HCT116 (cell line): ENCODE results near the gene CFAP57. TPM values are rescaled to one million over a fixed set of nuclear protein-coding genes. Genes with fewer than 3 reads are reported as not detected.

Source experiments
- ATAC-seq: fragments of 200-7000 bp; cut with Tn5 transposase; 2 replicates; pipeline ENCODE4 v1.9.1; 2020; ENCODE audit warnings: mild to moderate bottlenecking, moderate library complexity
- BruUV-seq: library from RNA; stranded (reverse); fragments of 400-500 nt; replicated peaks from 2 replicates; lab custom pipeline; 2021; lab: Mats Ljungman, UMichigan
- CTCF ChIA-PET: fragments of 300-600 bp; sonication (Branson Sonifier 250); formaldehyde crosslinking; loops from one replicate; lab custom pipeline; 2021; ENCODE audit warnings: antibody characterized with exemption; lab: Charles Lee
- POLR2A ChIA-PET: fragments of 300-600, 350-600 bp; sonication (Branson Sonifier 250); formaldehyde crosslinking; loops from one replicate; lab custom pipeline; 2021; ENCODE audit warnings: antibody characterized with exemption; lab: Charles Lee
- RAD21 ChIA-PET, 2 experiments: fragments of 300-600 bp; sonication (Branson Sonifier 250); formaldehyde crosslinking; loops; one replicate each; lab custom pipeline; 2023; ENCODE audit warnings: low total read pairs in 2 of 2; ENCODE audit not compliant: uncharacterized antibody in 2 of 2, unreplicated experiment in 2 of 2, low non-redundant PET in 1 of 2; lab: Charles Lee
- DNase-seq: peaks from one replicate; pipeline ENCODE4 v3.0.0-alpha.2; 2010; ENCODE audit warnings: low read depth, low spot score
- H2AFZ ChIP-seq: fragments of 200-600 bp; shearing (Covaris generic), sonication (generic); 2 replicates; pipeline ENCODE4 v1.6.1; 2017; ENCODE audit warnings: low read depth, mixed run types, mixed read lengths, antibody characterized with exemption, low read length; ENCODE audit not compliant: poor library complexity, severe bottlenecking
- H3K27ac ChIP-seq: 2 replicates; pipeline ENCODE4 v1.5.1; 2012; ENCODE audit warnings: low read depth, low read length
- H3K27me3 ChIP-seq: fragments of 200-600 bp; sonication (generic); 2 replicates; pipeline ENCODE4 v1.6.1; 2016; ENCODE audit warnings: mixed run types, low read length, mixed read lengths; ENCODE audit not compliant: insufficient read depth
- H3K36me3 ChIP-seq, 2 experiments: fragments of 200-500 bp in 1 of 2; fragments of 200-600 bp in 1 of 2; sonication (Bioruptor generic) in 1 of 2; sonication (generic) in 1 of 2; 2 replicates each; pipeline versions ENCODE4 v1.5.1 to v1.6.1; 2014 to 2016; ENCODE audit warnings: low read length in 2 of 2, inconsistent platforms in 1 of 2, mixed read lengths in 1 of 2, mixed run types in 1 of 2; ENCODE audit not compliant: insufficient read depth in 2 of 2, control insufficient read depth in 1 of 2
- H3K4me1 ChIP-seq, 2 experiments: fragments of 200-600 bp in 1 of 2; sonication (generic) in 1 of 2; 2 replicates each; pipeline versions ENCODE4 v1.5.1 to v1.6.1; 2012 to 2017; ENCODE audit warnings: low read length in 2 of 2, inconsistent platforms in 1 of 2, mild to moderate bottlenecking in 1 of 2, mixed read lengths in 1 of 2, mixed run types in 1 of 2, moderate library complexity in 1 of 2; ENCODE audit not compliant: insufficient read depth in 2 of 2, control insufficient read depth in 1 of 2
- H3K4me2 ChIP-seq: fragments of 200-600 bp; sonication (generic); 2 replicates; pipeline ENCODE4 v1.6.1; 2017; ENCODE audit warnings: mixed run types, low read length, mixed read lengths
- H3K4me3 ChIP-seq, 2 experiments: fragments of 200-600 bp in 1 of 2; sonication (generic) in 1 of 2; replicated peaks in 1 of 2; 2 replicates each; pipeline ENCODE4 v1.5.1; 2011 to 2016; ENCODE audit warnings: low read length in 2 of 2, control low read depth in 1 of 2, low read depth in 1 of 2, mild to moderate bottlenecking in 1 of 2, mixed read lengths in 1 of 2, mixed run types in 1 of 2
- H3K79me2 ChIP-seq: fragments of 200-600 bp; sonication (generic); 2 replicates; pipeline ENCODE4 v1.6.1; 2017; ENCODE audit warnings: mild to moderate bottlenecking, mixed run types, low read length, moderate library complexity, mixed read lengths; ENCODE audit not compliant: insufficient read depth
- H3K9ac ChIP-seq: fragments of 200-600 bp; sonication (generic); 2 replicates; pipeline ENCODE4 v1.6.1; 2016; ENCODE audit warnings: low read length, mixed read lengths
- H3K9me2 ChIP-seq: fragments of 200-600 bp; sonication (generic), shearing (Covaris generic); 2 replicates; pipeline ENCODE4 v1.6.1; 2017; ENCODE audit warnings: mixed run types, mild to moderate bottlenecking, moderate library complexity; ENCODE audit not compliant: insufficient read depth
- H3K9me3 ChIP-seq, 2 experiments: fragments of 200-500 bp in 1 of 2; fragments of 200-600 bp in 1 of 2; sonication (Bioruptor generic) in 1 of 2; sonication (generic) in 1 of 2; 2 replicates each; pipeline ENCODE4 v1.6.1; 2014 to 2017; ENCODE audit warnings: low read length in 2 of 2, mixed read lengths in 2 of 2, inconsistent platforms in 1 of 2, low read depth in 1 of 2, mild to moderate bottlenecking in 1 of 2, mixed run types in 1 of 2, moderate library complexity in 1 of 2; ENCODE audit not compliant: control insufficient read depth in 1 of 2, insufficient read depth in 1 of 2
- H4K20me1 ChIP-seq: fragments of 200-600 bp; sonication (generic), shearing (Covaris generic); 2 replicates; pipeline ENCODE4 v1.6.1; 2017; ENCODE audit warnings: mixed run types, mild to moderate bottlenecking, moderate library complexity; ENCODE audit not compliant: insufficient read depth
- CEBPB ChIP-seq: IDR thresholded peaks from 2 replicates; pipeline ENCODE4 v1.6.1; 2012; ENCODE audit warnings: low read depth
- ELF1 ChIP-seq: IDR thresholded peaks from 2 replicates; pipeline ENCODE4 v1.6.1; 2012; ENCODE audit warnings: low read depth, borderline replicate concordance
- EZH2 ChIP-seq: fragments of 200-600 bp; sonication (generic); IDR thresholded peaks from 2 replicates; pipeline ENCODE4 v1.6.1; 2017; ENCODE audit warnings: antibody characterized with exemption, mixed run types
- FOSL1 ChIP-seq: IDR thresholded peaks from 2 replicates; pipeline ENCODE4 v1.6.1; 2012; ENCODE audit warnings: low read depth
- JUND ChIP-seq: IDR thresholded peaks from 2 replicates; pipeline ENCODE4 v1.6.1; 2012
- SIN3A ChIP-seq: IDR thresholded peaks from 2 replicates; pipeline ENCODE4 v1.6.1; 2012; ENCODE audit warnings: low read depth
- SP1 ChIP-seq: IDR thresholded peaks from 2 replicates; pipeline ENCODE4 v1.6.1; 2012; ENCODE audit warnings: low read depth
- SRF ChIP-seq: IDR thresholded peaks from 2 replicates; pipeline ENCODE4 v1.6.1; 2012; ENCODE audit warnings: low read depth
- ZFX ChIP-seq: fragments of 450-650 bp; IDR thresholded peaks from 2 replicates; pipeline ENCODE4 v1.6.1; 2017
- ZNF274 ChIP-seq: fragments of 200-500 bp; sonication (Bioruptor generic); IDR thresholded peaks from 2 replicates; pipeline ENCODE4 v1.6.1; 2014; ENCODE audit warnings: mild to moderate bottlenecking, low read depth, low read length, inconsistent platforms
- intact Hi-C: fragments of 100-400 bp; cut with micrococcal nuclease; formaldehyde crosslinking; loops from 2 replicates; pipeline ENCODE4 v1.10.0; 2022
- total RNA-seq: library from RNA; stranded (reverse); gene quantifications from one replicate; pipeline ENCODE4 v1.2.1, GENCODE V29; 2021; ENCODE audit not compliant: unreplicated experiment
- TF ChIP-seq, protein P1 (sequence below), 3 experiments: fragments of 200-600 bp in 1 of 3; sonication (generic) in 1 of 3; IDR thresholded peaks in 2 of 3; conservative IDR thresholded peaks in 1 of 3; 2 replicates each; pipeline ENCODE4 v1.5.1; 2012 to 2017; ENCODE audit warnings: low read depth in 2 of 3, low read length in 2 of 3, antibody characterized with exemption in 1 of 3, borderline replicate concordance in 1 of 3, control low read depth in 1 of 3, mild to moderate bottlenecking in 1 of 3, mixed read lengths in 1 of 3, mixed run types in 1 of 3, moderate library complexity in 1 of 3; ENCODE audit not compliant: insufficient read depth in 1 of 3
- TF ChIP-seq, protein P2 (sequence below): IDR thresholded peaks from 2 replicates; pipeline ENCODE4 v1.6.1; 2012
- TF ChIP-seq, protein P3 (sequence below): IDR thresholded peaks from 2 replicates; pipeline ENCODE4 v1.6.1; 2011; ENCODE audit warnings: mild to moderate bottlenecking, low read length, moderate library complexity; ENCODE audit not compliant: insufficient replicate concordance; ENCODE audit errors: extremely low read depth
- TF ChIP-seq, protein P4 (sequence below): IDR thresholded peaks from 2 replicates; pipeline ENCODE4 v1.6.1; 2012

Gene CFAP57
- total RNA-seq, 1 experiment from 2014 or later: 0.49 TPM

DNA sequence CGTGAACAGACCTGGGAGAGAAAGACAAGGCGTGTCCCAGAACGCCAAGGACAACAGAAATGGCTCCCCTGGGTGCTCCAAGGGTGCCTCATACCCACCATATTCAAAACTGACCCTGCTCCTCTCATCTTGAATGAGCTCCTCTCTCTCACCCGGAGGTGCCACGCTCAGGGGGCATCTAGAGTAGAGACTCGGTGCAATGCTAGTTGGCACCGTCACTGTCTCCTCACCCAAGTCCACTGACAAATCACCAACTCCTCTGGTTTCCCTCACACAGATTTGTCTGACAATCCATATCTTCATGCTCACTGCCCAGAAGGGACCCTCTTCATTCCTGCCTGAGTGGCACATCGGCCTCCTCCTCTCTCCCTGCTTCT, 102.7 kb downstream of the CFAP57 start:
- Histone ChIP-seq H3K27me3 (no peaks in the 10 kb centered on the region), H3K9me2 (no peaks in the 10 kb centered on the region), H3K4me2 (no peak overlapping the region), H3K4me3 (no peak overlapping the region), H3K27ac (no peak overlapping the region), H3K9me3 (no peaks in the 10 kb centered on the region), H3K4me1 (peaks cover 9 to 24% of the 10 kb centered on the region in 2 experiments), H3K36me3 (no peaks in the 10 kb centered on the region), H4K20me1 (no peaks in the 10 kb centered on the region), H2AFZ (no peak overlapping the region), H3K9ac (no peak overlapping the region), H3K79me2 (no peaks in the 10 kb centered on the region)
- no TSS peak for BruUV-seq
- ChIA-PET RAD21 (no interaction called here), POLR2A (no interaction called here), CTCF (no interaction called here)
- intact Hi-C loops: no loop called here
- no peak for TF ChIP-seq ZNF274
- TF ChIP-seq SIN3A: no peak
- TF ChIP-seq ZFX: no peak
- no peak for TF ChIP-seq FOSL1
- TF ChIP-seq, protein P1, sequence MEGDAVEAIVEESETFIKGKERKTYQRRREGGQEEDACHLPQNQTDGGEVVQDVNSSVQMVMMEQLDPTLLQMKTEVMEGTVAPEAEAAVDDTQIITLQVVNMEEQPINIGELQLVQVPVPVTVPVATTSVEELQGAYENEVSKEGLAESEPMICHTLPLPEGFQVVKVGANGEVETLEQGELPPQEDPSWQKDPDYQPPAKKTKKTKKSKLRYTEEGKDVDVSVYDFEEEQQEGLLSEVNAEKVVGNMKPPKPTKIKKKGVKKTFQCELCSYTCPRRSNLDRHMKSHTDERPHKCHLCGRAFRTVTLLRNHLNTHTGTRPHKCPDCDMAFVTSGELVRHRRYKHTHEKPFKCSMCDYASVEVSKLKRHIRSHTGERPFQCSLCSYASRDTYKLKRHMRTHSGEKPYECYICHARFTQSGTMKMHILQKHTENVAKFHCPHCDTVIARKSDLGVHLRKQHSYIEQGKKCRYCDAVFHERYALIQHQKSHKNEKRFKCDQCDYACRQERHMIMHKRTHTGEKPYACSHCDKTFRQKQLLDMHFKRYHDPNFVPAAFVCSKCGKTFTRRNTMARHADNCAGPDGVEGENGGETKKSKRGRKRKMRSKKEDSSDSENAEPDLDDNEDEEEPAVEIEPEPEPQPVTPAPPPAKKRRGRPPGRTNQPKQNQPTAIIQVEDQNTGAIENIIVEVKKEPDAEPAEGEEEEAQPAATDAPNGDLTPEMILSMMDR (IDR thresholded peaks at IDR 0.05 in 2 of 3, conservative IDR thresholded peaks at IDR 0.05 in 1 of 3; ENCODE audit: borderline replicate concordance in 1 of 3, insufficient read depth in 1 of 3, low read depth in 2 of 3, low read length in 2 of 3): no peak
- no peak for TF ChIP-seq EZH2
- TF ChIP-seq, protein P2, sequence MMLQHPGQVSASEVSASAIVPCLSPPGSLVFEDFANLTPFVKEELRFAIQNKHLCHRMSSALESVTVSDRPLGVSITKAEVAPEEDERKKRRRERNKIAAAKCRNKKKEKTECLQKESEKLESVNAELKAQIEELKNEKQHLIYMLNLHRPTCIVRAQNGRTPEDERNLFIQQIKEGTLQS: no peak
- TF ChIP-seq, protein P3, sequence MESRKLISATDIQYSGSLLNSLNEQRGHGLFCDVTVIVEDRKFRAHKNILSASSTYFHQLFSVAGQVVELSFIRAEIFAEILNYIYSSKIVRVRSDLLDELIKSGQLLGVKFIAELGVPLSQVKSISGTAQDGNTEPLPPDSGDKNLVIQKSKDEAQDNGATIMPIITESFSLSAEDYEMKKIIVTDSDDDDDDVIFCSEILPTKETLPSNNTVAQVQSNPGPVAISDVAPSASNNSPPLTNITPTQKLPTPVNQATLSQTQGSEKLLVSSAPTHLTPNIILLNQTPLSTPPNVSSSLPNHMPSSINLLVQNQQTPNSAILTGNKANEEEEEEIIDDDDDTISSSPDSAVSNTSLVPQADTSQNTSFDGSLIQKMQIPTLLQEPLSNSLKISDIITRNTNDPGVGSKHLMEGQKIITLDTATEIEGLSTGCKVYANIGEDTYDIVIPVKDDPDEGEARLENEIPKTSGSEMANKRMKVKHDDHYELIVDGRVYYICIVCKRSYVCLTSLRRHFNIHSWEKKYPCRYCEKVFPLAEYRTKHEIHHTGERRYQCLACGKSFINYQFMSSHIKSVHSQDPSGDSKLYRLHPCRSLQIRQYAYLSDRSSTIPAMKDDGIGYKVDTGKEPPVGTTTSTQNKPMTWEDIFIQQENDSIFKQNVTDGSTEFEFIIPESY: no peak
- TF ChIP-seq, protein P4, sequence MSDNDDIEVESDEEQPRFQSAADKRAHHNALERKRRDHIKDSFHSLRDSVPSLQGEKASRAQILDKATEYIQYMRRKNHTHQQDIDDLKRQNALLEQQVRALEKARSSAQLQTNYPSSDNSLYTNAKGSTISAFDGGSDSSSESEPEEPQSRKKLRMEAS: no peak
- no peak for TF ChIP-seq ELF1
- no peak for TF ChIP-seq SRF
- no peak for TF ChIP-seq JUND
- no peak for TF ChIP-seq CEBPB
- no peak for TF ChIP-seq SP1
- no peak for ATAC-seq
- no peak for DNase-seq
